NCI-H2196 (cell line): ENCODE data around the gene CEP85.

Experiments used
- DNase-seq: peaks from one replicate; lab custom pipeline; 2025; ENCODE audit not compliant: unreplicated experiment; lab: John Stamatoyannopoulos, UW

The CEP85 gene

DNA sequence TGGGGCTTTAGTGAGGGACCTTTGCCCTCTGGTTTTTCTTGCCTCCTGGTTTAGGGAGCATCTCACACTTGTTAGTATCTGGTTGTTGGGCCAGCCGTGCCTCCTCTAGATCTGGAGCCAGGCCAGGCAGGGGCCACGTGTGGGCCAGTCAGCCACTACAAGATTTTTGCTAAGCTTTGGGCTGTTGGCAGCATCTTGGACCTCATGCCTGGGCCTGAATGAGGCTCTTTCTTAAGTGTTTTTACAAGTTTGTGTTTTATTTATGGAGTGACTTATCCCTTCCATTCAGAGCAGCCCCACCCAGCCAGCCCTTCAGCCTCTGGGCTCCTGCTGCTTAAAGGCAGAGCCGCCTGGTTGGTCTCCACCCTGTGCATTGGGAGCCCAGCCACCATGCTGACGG is 44.3 kb downstream of the CEP85 start:
- DNase-seq, result no peak

DNA sequence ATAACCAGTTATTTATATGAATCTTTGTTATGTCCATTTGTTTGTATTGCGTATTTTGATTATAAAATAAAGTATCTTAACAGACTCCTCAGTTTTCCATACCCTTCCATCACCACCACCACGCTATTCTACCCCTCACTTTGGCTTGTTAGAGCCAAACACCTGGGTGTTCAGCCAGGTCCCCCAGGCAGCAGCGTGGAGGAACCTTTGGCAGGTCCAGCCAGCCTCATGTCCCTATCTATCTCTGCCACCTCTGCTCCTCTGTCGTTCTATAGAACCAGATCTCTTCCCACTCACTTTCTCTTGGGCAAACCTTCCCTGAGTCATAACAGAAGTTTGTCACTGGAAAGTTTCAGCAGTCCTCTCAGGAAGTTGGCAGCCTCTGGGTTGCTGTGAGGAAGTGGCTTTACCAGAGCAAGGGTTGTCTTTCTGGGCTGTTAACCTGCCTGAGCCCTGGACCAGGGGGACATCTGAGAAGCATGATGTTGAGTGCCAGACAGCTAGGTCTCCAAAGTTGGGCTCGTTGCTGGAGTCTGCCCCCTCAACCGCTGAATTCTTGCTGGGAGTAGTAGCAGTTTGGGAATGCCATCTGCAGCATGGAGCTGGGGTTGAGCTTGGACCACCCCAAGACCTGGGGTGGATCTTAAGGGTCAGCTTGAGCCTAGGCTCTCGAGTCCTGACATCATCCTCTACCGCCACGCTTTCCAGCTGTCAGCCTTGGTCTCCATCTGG is 44.9 kb downstream of the CEP85 start:
- no peak for DNase-seq

DNA sequence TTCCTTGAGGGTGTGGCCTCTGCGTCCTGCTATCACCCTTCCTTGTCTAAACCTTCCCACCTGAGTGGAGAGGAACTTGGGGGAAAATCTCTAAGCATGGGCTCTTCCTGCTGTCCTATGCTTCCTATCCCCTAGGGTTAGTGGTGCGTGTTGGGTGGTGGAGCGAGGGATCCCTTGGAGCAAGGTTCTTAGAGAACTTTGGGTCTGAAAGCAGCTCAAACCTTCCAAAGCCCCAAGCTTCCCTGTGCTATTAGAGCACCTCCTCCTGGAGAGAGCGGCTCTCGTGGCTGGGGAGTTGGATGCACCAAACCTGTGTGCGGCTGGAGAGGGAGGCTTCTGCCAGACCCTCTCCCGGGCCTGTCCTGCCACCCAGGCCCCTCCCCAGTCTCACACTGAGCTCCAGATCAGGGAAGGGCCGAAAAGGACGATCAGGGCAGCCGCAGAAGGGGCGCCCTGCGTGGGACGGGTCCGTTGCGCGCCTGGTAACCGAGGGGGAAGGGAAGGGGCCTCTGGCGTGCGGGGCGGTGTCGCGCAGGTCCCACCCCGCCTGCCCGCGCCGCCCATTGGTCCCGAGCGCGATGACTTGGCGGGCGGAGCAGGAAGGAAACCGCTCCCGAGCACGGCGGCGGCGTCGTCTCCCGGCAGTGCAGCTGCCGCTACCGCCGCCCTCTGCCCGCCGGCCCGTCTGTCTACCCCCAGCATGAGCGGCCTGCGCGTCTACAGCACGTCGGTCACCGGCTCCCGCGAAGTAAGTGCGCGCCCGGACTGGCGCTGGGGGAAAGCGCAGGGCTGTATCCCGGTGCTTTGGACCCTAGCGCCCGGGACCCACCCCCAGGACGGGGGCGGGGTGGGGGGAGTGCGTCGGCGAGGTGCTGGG is 45.7 kb downstream of the CEP85 start, which contains the start of gene SH3BGRL3:
TSS of gene SH3BGRL3 (plus strand) at position 631 of the 877 bp plus-strand sequence. CDS start at position 701, 70 bp downstream.
- peak; percentile 88 for DNase-seq

DNA sequence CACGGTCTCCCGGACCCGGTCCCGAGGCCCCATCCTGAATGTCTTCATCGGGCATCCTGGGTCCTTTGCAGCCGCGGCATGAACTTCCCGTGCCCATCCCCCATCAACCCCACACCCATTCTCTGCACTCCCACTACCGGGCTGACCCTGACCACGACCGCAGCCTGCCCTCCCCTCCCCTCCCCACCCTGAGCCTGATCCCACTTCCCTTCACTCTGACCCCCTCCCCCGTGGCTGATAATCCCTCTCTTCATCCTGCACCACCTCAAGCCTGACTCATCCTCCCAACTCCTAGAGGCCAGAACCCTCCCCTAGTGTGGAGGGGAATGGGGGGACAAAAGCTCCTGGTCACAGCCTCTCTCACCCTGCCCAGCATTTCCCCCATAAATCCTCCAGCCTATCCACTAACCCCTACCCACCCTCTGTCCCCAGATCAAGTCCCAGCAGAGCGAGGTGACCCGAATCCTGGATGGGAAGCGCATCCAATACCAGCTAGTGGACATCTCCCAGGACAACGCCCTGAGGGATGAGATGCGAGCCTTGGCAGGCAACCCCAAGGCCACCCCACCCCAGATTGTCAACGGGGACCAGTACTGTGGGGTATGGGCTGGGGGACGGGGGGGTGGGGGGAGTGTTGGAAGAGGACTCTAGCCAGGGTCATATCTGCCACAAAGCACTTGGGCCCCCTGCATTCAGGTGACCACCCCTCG is 46.5 kb downstream of the CEP85 start:
- no peak for DNase-seq

DNA sequence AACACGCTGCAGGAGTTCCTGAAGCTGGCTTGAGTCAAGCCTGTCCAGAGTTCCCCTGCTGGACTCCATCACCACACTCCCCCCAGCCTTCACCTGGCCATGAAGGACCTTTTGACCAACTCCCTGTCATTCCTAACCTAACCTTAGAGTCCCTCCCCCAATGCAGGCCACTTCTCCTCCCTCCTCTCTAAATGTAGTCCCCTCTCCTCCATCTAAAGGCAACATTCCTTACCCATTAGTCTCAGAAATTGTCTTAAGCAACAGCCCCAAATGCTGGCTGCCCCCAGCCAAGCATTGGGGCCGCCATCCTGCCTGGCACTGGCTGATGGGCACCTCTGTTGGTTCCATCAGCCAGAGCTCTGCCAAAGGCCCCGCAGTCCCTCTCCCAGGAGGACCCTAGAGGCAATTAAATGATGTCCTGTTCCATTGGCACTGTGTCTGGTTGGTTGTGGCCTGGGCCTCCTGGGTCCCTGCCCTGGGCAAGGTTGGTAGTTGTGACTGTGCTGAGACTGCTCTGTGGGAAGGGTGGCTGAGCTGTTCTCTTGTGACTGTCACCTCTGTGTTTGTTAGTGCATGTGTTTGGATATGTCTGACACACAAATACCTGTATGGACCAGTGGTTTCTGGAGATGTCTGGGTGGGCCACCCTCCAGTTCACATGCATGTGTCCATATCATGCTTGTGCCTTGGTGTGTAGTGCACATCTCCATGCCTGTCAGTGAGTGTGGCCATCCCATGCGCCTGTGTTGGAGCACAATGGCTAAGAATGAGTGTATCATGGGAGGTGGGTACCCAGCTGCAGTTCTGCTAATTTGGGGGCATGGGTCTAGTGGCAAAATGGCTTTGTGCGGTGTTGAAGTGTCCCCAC is 47.3 kb downstream of the CEP85 start:
- no peak for DNase-seq

DNA sequence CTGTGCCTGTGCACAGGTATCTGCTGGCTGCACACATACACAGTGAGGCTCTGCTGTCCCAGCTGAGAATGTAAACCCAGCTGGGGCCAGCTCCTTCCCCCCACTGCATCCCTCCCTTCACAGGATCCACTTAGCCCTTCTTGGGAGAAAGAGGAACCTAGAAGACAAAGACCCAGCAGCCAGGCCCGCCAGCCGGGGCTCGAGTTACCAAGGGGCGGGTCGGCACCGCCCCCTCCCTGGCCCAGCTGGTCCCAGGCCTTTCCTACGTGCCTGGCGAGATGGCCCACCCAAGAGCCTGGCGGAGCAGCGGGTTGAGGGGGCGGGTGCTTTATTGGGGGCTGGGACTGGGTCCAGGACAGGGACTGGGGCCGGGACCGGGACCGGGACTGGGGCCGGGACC is 48.0 kb downstream of the CEP85 start:
- DNase-seq, result no peak

DNA sequence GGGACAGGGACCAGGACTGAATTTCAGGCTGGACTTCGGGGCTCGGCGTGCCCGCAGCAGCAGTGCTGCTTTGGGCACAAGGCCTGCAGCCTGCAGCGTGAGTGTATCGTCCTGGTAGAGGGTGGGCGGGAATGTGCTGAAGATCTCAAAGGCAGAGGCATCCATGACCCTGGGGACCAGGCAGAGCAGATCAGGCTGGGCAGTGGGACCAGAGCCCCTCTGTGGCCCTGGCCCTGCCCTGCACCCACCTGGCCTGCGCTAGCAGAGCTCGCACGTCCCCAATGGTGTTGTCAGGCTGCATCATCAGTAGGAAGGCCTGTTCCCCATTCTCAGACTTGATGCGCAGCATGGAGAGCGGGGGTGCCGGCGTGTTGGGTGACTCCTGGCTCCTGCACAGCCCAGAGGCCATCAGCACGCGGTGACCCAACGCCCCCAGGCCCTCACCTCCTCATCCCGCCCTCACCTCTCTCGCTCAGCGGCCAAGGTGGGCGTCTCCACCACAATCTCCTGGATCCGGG is 48.5 kb downstream of the CEP85 start:
- no peak for DNase-seq

DNA sequence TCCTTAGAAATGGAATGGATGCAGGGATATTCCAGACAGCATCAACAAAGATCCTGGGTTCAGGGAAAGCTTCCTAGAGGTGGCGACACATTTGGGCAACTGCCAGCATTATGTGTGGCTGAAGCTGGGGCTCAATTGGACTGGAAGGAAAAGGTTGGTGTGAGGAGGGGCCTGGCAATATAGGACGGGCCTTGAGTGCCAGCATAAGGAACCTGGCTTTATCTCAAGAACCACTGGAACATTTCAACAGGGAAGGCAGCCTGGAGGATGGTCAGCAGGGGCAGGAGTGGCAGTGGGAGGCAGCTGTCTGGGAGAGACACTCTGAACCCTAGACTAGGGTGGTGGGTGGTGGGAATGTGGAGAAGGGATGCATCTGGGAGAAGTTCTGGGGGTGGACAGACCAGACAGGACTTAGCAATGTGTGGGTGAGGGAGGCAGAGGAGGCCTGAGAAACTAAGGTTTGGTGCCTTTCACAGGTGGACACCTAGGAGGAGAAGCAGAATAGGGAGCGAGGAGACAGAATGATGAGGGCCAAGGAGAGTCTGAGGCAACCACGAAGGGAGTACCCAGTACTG is 49.4 kb downstream of the CEP85 start:
- DNase-seq, result no peak

DNA sequence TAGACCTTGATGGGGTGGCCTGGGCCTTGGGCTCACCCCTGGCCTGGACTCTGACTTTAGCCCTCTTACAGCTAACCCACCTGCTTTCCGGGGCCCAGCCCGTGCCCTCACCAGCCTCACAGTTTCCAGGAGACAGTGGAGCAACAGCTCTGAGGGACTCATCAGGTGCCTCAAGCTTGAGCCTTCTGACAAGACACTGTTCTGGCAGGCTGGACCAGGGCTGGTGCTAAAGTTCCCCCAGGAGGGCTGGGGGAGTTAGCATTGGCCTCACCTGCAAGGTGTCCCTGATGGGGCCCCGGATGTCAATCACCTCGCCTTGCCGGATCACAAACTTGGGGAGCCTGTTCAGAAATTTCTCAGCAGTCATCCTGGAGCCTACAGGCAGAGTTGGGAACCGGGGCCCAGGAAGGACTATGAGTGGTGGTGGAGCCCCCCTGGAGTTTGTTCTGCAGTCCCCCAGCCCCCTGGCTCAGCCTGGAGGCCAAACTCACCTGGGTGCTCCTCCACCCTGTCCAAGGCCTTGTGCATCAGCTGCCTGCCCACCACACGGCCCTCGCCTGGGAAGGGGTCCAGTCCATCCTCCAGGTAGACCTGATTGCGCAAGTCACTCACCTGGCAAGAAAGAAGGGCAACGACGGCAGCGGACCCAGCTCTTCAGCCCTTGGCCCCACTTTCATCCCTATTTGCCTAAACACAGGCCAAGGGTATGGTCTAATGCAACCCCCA is 50.0 kb downstream of the CEP85 start:
- no peak for DNase-seq

DNA sequence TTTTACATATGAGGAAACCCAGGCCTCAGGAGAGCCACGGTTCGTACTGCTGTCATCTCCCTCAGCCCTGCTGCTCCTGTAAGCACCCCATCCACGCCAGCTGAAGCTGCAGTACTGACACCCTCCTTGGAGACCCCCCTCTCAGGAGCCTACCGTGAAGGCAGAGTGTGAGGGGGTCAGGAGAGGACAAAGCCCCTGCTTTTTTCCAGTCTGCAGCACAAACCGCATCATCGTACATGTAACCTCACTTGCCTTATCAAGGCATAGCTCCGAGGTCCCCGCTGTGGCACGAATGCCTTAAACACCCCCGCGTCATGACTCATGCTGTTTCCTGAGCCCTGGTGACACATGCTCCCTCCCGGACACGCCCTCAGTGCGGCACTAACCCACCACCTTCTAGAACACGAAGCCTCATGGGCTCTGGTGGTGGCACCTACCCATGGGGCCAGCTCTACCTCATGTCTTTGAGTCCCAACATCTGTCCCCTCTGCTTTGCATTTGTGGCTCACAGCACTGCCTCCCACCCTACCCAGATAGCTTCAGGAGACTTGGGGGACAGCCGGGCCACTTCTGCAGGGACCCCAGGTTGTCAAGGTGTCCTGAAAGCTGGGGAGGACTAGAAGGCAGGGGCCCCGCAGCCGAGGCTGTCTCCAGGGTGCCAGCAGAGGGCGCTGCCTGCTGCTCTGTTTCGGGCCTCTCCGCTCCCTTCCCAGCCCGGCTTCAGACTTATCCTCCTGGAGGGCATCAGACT is 50.8 kb downstream of the CEP85 start:
- peak; percentile 64 for DNase-seq

DNA sequence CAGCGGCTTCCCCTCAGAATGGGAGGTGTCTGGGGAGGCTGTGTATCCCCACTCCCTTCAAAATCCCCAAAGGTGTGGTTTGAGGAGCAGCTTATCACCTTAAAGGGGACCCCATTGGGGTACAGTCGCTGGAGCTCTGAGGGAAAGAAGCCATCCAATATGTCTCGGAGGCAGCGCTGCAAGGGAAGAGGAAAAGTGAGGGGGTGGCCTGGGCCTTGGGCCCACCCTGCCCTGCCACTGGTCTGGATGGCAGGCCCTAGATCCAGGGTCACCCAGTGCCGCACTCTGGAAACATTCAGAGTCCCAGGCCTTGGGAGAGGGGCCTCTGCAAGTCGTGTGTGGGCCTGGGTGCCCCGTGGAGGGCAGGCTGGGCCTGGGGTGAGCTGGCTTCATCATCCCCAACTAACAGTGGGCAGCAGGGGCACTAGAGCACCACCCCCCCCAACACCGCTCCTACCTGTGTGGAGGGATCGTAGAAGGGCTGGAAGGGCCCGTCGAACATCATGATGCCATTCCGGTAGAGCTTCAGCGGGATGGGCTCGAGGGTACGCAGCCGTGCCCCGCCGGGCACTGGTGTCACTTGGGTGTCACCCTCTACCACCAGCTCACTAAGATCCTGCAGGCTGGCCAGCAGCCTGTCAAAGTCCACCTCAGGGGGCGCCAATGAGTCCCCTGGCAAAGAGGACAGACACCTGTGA is 51.5 kb downstream of the CEP85 start:
- peak; percentile 38 for DNase-seq

DNA sequence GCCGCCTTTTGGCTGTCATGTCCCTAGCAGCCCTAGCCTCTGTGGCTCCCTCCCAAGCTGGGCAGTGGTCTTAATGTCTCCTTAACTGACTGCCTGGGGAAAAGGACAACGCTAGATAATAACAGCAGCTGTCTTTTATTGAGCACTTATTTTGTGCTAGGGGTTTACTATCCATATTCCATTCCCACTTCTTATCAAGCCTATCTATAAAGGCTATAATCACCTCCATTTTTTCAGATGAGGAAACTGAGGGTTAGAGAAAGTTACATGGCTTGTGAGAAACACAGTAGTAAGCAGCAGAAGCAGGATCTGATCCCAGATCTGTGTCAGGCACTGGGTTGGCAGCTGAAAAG is 52.0 kb downstream of the CEP85 start:
- no peak for DNase-seq

DNA sequence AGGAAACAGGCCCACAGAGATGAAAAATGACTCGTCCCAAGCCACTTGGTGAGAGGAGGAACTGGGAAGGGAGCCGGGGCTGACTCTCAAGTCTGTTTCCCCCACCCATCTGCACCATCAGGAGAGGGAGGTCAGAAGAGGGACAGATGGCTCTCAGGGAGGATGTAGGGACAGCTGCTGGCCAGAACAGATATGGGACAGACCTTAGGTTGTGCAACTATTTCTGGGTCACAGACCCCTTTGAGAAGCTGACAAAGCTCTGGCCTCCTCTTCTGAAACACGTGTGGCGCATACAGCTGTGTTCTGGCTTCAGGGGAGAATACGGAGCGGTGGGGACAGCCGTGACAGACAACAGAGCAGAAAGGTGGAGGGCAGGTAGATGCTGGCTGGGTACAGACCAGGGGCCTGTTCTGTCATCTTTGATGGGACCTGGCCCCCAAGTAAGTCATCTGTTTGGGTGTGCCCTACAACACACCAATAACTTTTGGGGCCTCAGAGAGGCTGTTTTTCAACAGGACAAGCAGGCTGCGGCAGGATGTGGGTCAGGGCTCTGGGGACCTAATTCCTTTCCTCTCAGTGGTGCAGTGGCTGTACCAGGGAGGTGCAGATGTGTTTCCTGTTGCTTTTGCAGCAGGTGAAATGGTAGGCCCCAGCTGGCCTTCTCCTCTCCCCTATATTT is 53.2 kb downstream of the CEP85 start:
- no peak for DNase-seq

DNA sequence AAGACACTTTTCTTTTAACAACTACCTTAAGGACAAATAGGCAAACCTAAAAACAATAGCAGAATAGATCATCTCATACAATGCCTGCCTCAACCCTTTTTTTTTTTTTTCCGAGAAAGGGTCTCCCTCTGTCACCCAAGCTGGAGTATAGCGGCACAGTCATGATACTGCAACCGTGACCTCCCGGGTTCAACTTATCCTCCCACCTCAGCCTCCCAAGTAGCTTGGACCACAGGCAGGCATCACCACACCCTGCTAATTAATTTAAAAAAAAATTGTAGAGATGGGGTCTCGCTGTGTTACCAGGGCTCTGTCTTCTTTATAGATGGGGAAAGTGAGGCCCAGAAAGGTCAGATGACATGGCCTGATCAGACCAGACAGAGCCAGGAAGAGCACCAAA is 53.8 kb downstream of the CEP85 start:
- DNase-seq, result no peak

DNA sequence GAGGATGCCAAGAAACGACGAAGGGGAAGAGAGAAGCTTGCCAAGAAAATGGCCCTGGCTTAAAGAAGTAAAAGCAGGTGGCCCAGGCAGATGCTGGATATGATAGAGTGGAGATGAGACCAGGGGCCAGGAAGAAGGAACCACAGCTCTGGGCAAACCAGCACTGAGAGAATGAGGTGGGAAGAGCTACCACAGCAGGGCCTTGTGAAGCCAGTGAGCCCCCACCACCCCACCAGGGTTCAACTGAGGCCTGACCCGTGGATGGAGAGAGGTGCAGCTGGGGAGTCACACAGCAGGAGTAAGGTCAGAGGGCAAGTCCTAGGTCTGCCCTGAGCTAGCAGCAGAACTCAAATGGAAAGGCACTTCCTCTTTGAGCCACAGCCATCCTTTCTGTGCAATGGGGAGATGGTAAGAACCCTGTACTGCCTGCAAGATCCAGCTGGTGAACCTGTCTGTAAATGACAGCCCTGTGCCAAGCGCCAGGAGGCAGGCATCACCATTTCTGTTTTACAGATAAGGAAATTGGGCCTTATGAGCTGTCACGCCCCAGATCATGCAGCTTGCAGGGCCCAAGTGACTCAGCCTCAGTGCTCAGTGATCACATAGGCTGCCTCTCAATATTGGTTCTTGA is 54.4 kb downstream of the CEP85 start:
- DNase-seq, result no peak

DNA sequence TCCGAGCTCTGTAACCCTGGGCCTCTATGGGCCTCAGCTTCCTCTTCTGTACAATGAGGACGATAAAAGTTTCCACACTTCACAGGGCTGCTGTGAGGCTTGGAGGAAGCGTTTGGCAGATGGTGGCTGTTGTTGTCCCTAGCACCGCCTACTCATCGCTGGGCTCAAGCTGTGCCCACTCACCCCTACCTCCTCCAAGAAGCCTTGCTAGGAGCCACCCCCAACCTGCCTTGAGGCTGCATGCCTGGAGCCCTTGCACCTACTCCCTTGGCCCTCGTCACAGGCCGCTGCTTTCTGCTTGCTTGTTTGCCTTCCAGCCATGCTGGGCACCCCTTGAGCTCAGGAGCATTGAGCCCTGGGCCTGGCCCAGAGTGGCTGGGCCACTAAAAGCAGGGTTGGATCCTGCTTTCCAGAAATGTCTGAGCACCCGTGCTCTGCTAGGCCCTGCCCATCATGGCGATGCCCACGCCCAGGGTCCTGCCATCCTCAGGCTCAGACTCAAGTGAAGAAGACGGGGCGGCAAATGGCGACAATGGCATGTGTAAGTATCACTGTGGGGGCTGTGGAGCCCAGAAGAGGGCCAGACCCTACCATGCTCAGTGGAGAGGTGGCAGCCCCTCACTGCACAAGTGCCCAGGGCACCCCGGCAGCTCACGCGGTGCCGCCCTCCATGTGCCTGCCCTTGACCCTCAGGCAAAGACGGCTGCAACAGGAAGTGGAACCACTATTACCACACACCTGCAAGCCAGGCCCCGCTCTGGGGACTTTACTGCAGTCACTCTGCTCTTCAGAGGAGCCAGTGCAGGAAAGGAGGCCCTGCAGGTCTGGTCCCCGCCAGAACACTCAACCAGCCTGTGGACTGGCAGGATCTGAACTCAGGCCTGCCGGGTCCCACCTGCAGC is 55.4 kb downstream of the CEP85 start:
- DNase-seq, result no peak
